ENCODE measurements around the gene LASP1.

LASP1 gene

DNA sequence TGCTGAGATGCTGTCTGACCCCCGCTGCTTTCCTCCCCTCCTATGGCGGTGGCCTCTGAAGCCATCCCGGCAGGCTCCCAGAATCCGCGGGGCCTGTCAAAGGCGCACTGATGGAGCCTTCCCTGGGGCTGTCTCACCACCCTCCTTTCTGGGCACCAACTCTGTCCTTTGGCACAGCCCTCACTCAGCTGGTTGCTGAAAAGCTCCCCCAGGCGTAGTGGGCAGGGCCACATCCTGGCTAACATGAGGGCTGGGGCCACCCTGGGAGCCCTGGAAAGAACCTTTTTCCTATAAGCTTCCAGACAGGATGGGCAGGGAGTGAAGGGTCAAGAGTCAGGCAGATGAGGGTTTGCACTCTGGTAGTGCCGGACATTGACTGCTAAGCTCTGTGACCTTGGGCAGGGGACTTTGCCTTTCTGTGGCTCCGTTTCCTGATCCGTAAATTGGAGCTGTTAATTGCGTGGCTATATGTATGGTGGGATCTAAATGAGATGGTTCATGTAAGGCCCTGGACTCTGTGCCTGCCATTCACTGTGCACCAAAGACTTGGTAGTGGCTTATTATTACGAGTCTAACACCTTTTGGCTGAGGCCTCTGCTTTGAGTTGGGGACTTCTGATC, 27.9 kb downstream of the LASP1 start:
- DNase-seq (ENCODE audit: low spot score in 2 of 2) (no peak), ATAC-seq (replicated peaks; ENCODE audit: extremely low read depth, poor library complexity, severe bottlenecking) (no peak)
- Mint-ChIP-seq H3K9me3 (no peaks in the 10 kb centered on the region), H3K27me3 (no peaks in the 10 kb centered on the region), H3K4me3 (peak overlapping the region; percentile 77), H3K36me3 (ENCODE audit: insufficient read depth) (peaks cover 47% of the 10 kb centered on the region), H3K27ac (ENCODE audit: low read depth) (peak overlapping the region; percentile 95), H3K4me1 (peaks cover 59% of the 10 kb centered on the region)

DNA sequence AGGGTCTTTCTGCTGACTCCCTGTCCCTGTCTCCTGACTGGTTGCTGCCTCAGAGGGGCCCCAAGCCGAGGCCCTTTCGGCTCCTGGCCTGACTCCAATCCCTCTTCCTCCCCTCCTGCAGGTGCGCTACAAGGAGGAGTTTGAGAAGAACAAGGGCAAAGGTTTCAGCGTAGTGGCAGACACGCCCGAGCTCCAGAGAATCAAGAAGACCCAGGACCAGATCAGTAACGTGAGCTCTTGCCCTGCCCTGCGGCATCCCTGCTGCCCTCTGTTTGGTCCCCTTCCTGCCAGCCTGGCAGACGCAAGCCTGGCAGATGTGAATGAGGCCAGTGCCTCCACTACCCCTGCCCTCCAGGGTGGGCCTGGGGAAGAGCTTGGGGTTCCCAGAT, 28.4 kb downstream of the LASP1 start:
- Mint-ChIP-seq H3K36me3 (ENCODE audit: insufficient read depth) (peaks cover 44% of the 10 kb centered on the region), H3K27ac (ENCODE audit: low read depth) (peak overlapping the region; percentile 95), H3K4me1 (peaks cover 61% of the 10 kb centered on the region), H3K4me3 (peak overlapping the region; percentile 77), H3K27me3 (no peaks in the 10 kb centered on the region), H3K9me3 (no peaks in the 10 kb centered on the region)
- DNase-seq (ENCODE audit: low spot score in 2 of 2) = peak in 1 of 2 donors; percentile 20
- ATAC-seq (replicated peaks; ENCODE audit: extremely low read depth, poor library complexity, severe bottlenecking) = peak; percentile 8

DNA sequence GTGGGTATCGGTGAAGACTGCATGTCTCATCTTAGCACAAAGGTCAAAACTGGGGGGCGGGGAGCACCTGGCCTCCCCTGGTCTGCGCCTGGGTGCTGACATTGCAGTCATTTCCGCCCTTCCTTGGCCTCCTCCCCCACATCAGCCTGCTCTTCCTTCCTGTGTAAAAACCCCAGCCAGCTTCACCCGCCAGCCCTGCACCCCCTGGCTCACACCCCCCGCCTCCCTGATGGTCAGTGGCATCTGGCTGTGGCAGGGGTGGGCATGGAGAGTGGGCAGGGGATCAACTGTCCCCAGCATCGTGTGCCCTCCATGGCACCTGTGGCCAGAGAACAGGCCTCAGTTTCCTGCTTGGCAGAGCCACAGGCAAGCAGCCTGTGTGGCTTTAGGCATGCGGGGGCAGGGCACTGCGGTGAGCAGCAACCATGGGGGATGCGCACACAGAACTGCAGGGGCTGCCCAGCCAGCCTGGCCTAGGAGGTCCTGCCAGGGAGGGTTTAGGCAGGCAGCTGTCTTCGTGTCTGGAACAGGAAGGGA, 29.0 kb downstream of the LASP1 start:
- peak; percentile 76 for ATAC-seq (replicated peaks; ENCODE audit: extremely low read depth, poor library complexity, severe bottlenecking)
- H3K36me3 Mint-ChIP-seq (ENCODE audit: insufficient read depth) = peaks cover 42% of the 10 kb centered on the region
- peak; percentile 60 to 81 for DNase-seq (ENCODE audit: low spot score in 2 of 2)

DNA sequence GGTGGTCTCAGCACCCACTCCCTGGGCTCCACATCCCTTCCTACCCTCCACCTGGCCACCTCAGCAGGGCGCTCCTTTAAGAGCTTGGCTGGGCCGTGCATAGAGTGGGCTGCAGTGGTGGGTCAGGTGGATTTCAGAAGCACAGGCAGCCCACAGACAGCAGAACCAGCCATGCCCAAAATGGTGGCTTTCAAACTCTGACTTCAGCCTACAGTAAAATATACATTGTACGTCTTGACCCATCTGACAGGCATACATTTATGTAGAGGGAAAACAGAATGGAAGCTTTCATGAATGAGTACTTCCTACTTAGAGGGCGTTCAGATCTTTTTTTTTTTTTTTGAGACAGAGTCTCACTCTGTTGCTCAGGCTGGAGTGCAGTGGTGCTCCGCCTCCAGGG, 29.6 kb downstream of the LASP1 start:
- Mint-ChIP-seq H3K4me3 (peak overlapping the region; percentile 77), H3K4me1 (peaks cover 55% of the 10 kb centered on the region), H3K27me3 (no peaks in the 10 kb centered on the region), H3K27ac (ENCODE audit: low read depth) (peak overlapping the region; percentile 95), H3K9me3 (no peaks in the 10 kb centered on the region), H3K36me3 (ENCODE audit: insufficient read depth) (peaks cover 43% of the 10 kb centered on the region)
- ATAC-seq (replicated peaks; ENCODE audit: extremely low read depth, poor library complexity, severe bottlenecking) = no peak
- no peak for DNase-seq (ENCODE audit: low spot score in 2 of 2)

More for the DNA sequence above, 29.0 kb downstream of the LASP1 start:
- H3K4me3 Mint-ChIP-seq = peak overlapping the region; percentile 77
- H3K27ac Mint-ChIP-seq (ENCODE audit: low read depth) = peak overlapping the region; percentile 95
- peaks cover 60% of the 10 kb centered on the region for H3K4me1 Mint-ChIP-seq
- H3K9me3 Mint-ChIP-seq = no peaks in the 10 kb centered on the region
- no peaks in the 10 kb centered on the region for H3K27me3 Mint-ChIP-seq

DNA sequence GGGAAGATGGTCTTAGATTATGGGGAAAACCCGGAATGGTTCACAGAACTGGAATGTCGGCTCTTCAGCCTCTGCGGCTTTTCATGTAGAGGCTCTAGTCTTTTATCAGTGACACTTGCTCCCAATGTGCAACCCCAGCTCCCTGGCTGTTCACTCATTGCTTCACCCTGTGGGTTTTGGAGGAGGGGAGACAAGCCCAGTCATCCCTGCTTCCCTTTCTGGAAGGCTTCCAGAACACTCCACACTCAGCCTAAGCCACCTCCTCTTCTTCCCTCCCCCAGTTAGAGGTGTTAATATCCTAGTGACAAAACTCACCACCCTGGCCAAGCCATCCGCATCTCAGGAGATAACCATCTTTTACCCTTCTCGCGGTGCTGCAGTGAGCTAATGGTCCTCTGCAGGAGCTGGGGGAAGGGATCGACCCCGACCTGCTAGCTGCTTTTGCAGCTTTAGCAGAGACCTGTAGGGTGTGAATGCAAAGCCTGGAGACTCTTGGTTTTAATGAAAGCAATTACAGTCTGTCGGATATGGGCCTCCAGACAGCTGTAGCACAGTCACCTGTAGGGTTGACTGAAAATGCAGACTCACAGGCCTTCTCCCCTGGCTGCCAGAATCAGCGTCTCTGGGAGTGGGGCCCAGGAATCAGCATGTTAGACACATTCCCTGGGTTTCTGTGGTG, 31.3 kb downstream of the LASP1 start:
- Mint-ChIP-seq H3K9me3 (no peaks in the 10 kb centered on the region), H3K4me1 (peaks cover 48% of the 10 kb centered on the region), H3K27me3 (no peaks in the 10 kb centered on the region), H3K27ac (ENCODE audit: low read depth) (peak overlapping the region; percentile 84), H3K4me3 (peak overlapping the region; percentile 72), H3K36me3 (ENCODE audit: insufficient read depth) (peaks cover 49% of the 10 kb centered on the region)
- peak; percentile 41 to 78 for DNase-seq (ENCODE audit: low spot score in 2 of 2)
- peak; percentile 67 for ATAC-seq (replicated peaks; ENCODE audit: extremely low read depth, poor library complexity, severe bottlenecking)

DNA sequence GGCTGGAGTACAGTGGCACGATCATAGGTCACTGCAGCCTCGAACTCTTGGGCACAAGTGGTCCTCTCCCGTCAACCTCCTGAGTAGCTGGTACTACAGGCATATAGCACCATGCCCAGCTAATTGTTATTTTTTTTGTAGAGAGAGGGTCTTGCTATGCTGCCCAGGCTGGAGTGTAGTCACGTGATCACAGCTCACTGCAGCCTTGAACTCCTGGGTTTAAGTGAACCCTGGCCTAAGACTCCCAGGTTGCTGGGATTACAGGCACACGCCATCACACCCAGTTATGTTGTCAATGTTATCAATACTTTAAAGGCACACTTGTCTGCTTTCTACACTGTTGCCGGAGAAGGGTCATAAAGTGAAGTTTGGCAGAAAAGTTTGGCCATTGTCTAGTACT, 33.5 kb downstream of the LASP1 start:
- DNase-seq (ENCODE audit: low spot score in 2 of 2) = no peak
- peak overlapping the region; percentile 19 for H3K27ac Mint-ChIP-seq (ENCODE audit: low read depth)
- no peaks in the 10 kb centered on the region for H3K27me3 Mint-ChIP-seq
- no peaks in the 10 kb centered on the region for H3K9me3 Mint-ChIP-seq
- peak overlapping the region; percentile 72 for H3K4me3 Mint-ChIP-seq
- peaks cover 42% of the 10 kb centered on the region for H3K36me3 Mint-ChIP-seq (ENCODE audit: insufficient read depth)
- peaks cover 41% of the 10 kb centered on the region for H3K4me1 Mint-ChIP-seq
- no peak for ATAC-seq (replicated peaks; ENCODE audit: extremely low read depth, poor library complexity, severe bottlenecking)

DNA sequence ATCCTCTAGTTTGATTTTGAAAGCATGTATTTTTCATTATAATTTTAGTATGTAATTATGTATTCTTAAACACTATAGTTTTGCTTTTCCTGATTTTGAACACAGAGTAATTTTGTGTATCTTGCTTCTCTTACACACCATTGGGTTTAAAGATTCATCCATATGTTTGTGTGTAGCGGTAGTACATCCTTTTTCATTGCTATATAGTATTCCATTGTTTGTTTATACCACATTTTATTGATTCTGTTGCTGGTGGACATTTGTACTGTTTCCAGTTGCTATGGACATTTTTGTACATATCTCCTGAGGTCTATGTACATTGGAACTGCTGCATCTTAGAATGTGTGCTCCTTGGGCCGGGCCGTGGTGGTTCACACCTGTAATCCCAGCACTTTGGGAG, 35.0 kb downstream of the LASP1 start:
- peaks cover 39% of the 10 kb centered on the region for H3K36me3 Mint-ChIP-seq (ENCODE audit: insufficient read depth)
- no peaks in the 10 kb centered on the region for H3K27me3 Mint-ChIP-seq
- H3K4me3 Mint-ChIP-seq = no peak overlapping the region
- H3K4me1 Mint-ChIP-seq = peaks cover 39% of the 10 kb centered on the region
- ATAC-seq (replicated peaks; ENCODE audit: extremely low read depth, poor library complexity, severe bottlenecking) = no peak
- H3K27ac Mint-ChIP-seq (ENCODE audit: low read depth) = no peak overlapping the region
- no peak for DNase-seq (ENCODE audit: low spot score in 2 of 2)
- no peaks in the 10 kb centered on the region for H3K9me3 Mint-ChIP-seq

DNA sequence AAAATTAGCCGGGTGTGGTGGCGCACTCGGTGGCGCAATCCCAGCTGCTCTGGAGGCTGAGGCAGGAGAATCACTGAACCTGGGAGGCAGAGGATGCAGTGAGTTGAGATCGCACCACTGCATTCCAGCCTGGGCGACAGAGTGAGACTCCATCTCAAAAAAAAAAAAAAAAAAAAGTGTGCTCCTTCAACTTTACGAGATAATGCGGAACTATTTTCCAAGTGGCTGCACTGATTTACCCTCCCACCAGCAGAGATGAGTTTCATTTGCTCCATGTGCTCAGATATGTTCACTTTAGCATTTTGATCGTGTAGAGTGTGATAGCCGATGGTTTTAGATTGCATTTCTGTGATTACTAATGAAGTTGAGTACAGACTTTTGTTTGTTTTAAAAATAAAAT, 35.5 kb downstream of the LASP1 start:
- no peak for ATAC-seq (replicated peaks; ENCODE audit: extremely low read depth, poor library complexity, severe bottlenecking)
- H3K4me1 Mint-ChIP-seq = peaks cover 39% of the 10 kb centered on the region
- H3K36me3 Mint-ChIP-seq (ENCODE audit: insufficient read depth) = peaks cover 39% of the 10 kb centered on the region
- no peak overlapping the region for H3K27ac Mint-ChIP-seq (ENCODE audit: low read depth)
- DNase-seq (ENCODE audit: low spot score in 2 of 2) = no peak
- H3K27me3 Mint-ChIP-seq = no peaks in the 10 kb centered on the region
- no peaks in the 10 kb centered on the region for H3K9me3 Mint-ChIP-seq
- H3K4me3 Mint-ChIP-seq = no peak overlapping the region

DNA sequence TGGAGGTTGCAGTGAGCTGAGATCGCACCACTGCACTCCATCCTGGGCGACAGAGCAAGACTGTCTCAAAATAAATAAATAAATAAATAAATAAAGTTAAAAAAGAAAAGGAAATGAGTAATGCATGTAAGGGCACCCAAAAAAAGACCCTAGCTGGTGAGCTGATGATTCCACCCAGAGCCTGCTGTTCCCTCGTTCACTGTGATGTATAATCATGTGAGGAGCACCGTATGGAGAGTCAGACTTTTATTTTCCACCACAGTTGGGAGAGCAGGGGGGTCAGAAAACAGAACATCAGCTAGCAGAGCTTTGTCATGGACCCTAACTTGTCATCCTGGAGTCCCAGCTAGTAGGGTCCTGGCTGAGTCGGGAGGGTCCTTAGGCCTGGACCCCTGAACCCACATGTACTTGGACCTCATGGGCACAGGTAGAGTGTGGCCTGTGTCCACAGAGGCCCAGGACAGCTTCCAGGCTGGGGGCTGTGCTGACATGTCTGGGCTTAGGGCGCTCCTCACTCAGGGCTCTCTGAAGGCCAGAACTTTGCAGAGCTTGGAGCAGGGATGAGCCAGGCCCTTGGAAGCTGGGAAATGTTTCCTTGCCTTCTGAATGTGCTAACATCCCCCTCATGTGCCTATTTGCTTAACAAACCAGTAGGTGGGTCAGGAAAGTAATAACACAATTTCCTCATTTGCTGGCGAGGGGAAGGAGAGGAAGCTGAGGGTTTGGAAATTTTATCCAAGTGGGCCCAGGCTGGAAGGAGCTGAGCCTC, 36.8 kb downstream of the LASP1 start:
- no peak for ATAC-seq (replicated peaks; ENCODE audit: extremely low read depth, poor library complexity, severe bottlenecking)
- Mint-ChIP-seq H3K9me3 (no peaks in the 10 kb centered on the region), H3K36me3 (ENCODE audit: insufficient read depth) (peaks cover 39% of the 10 kb centered on the region), H3K4me1 (peaks cover 30% of the 10 kb centered on the region), H3K27me3 (no peaks in the 10 kb centered on the region), H3K27ac (ENCODE audit: low read depth) (peak overlapping the region; percentile 38), H3K4me3 (no peak overlapping the region)
- no peak for DNase-seq (ENCODE audit: low spot score in 2 of 2)

DNA sequence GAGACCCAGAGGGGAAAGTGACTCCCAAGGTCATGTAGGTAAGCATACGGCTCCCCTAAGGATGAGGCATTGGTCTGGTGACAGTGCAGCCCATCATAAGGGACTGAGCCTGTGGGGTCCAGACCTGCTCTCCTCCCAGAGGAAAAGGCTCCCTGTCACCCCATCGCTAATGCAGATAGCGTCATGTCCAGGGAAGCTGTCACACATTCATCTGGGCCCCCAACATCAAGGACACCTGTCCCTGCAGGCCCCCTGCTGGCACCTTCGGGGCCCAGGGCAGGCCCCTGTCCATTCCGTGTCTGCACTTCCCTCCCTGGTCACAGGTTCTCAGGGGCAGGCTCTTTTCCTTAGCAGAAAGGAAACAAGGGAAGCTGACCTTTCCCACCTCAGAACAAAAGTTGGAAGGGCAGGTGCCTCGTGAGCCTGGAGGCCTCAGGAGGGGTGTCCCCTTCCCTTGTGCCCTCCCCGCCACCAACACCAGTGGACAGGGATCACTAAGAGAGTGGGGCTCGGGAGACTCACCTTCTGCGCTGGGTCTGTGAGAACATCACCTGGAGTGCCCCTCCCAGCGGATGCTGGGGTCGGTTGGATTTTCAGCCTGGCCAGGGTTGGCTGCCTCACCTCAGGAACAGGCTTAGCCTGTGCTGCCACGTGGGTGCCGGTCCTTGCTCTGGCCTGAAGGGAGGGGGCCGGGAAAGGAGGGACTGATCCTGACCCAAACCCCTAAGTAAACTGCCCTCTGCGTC, 38.2 kb downstream of the LASP1 start:
- no peak overlapping the region for H3K4me3 Mint-ChIP-seq
- H3K27me3 Mint-ChIP-seq = no peaks in the 10 kb centered on the region
- peak overlapping the region; percentile 70 for H3K27ac Mint-ChIP-seq (ENCODE audit: low read depth)
- H3K9me3 Mint-ChIP-seq = no peaks in the 10 kb centered on the region
- peaks cover 38% of the 10 kb centered on the region for H3K36me3 Mint-ChIP-seq (ENCODE audit: insufficient read depth)
- no peak for DNase-seq (ENCODE audit: low spot score in 2 of 2)
- H3K4me1 Mint-ChIP-seq = peaks cover 35% of the 10 kb centered on the region
- ATAC-seq (replicated peaks; ENCODE audit: extremely low read depth, poor library complexity, severe bottlenecking) = no peak

DNA sequence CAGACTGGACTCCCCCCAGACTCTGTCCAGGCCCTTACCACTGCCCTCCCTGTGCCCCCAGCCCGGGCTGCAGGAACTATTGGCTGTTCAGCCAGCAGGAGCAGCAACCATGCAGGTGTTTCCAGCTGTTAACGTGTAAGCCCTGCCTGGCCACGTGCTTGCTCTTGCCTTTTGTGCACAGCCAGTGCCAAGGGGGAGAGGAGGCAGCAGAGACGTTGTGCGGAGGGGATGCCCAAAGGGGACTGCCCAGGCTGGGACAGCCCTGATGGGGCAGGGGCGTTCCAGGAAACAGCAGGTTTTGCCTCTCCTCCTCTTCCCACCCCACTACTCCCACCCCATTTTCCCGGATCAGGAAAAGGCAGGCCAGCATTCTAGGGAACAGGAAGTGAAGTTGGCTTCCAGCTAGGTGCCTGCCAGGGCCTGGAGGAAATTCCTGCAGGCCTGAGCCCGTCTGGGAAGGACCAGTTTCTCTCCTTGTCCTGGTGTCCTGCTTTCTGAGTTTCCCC, 38.9 kb downstream of the LASP1 start:
- peaks cover 38% of the 10 kb centered on the region for H3K36me3 Mint-ChIP-seq (ENCODE audit: insufficient read depth)
- no peaks in the 10 kb centered on the region for H3K27me3 Mint-ChIP-seq
- ATAC-seq (replicated peaks; ENCODE audit: extremely low read depth, poor library complexity, severe bottlenecking) (no peak), DNase-seq (ENCODE audit: low spot score in 2 of 2) (no peak)
- H3K9me3 Mint-ChIP-seq = no peaks in the 10 kb centered on the region
- H3K27ac Mint-ChIP-seq (ENCODE audit: low read depth) = peak overlapping the region; percentile 70
- H3K4me3 Mint-ChIP-seq = no peak overlapping the region
- peaks cover 29% of the 10 kb centered on the region for H3K4me1 Mint-ChIP-seq

DNA sequence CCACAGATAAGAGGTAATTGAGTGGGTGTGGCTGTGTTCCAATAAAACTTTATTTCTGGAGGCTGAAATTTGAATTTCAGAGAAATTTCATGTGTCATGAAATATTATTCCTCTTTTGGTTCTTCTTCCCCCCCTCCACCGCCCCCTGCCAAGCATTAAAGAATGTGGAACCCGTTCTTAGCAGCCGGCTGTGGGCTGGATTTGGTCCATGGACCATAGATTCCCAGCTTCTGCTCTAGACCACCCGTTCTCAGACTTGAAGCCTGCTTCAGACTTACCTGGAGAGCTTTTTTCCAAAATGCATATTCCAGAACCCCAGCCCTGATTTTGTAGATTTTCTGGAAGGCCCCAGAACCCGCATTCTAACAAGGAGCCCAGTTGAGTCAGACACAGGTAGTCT, 40.5 kb downstream of the LASP1 start:
- DNase-seq (ENCODE audit: low spot score in 2 of 2) = no peak
- Mint-ChIP-seq H3K9me3 (no peaks in the 10 kb centered on the region), H3K4me1 (peaks cover 34% of the 10 kb centered on the region), H3K36me3 (ENCODE audit: insufficient read depth) (peaks cover 31% of the 10 kb centered on the region), H3K27ac (ENCODE audit: low read depth) (peak overlapping the region; percentile 76), H3K4me3 (no peak overlapping the region), H3K27me3 (no peaks in the 10 kb centered on the region)
- ATAC-seq (replicated peaks; ENCODE audit: extremely low read depth, poor library complexity, severe bottlenecking) = no peak

Measured in central memory CD8-positive, alpha-beta T cell (primary cell).